Stimulated activated CD8-positive, alpha-beta memory T cell treated with anti-CD3 and anti-CD28 coated beads, Interleukin-12 subunit alpha, Interleukin-12 subunit beta, amount 100 ng/mL, for 1 hour (primary cell): ENCODE data around the gene SRSF4.
A peak's percentile ranks its signal among the peaks of the same experiment; 100 is the strongest.
"Not testable (repeated sequence)": the region's sequence is repeated elsewhere in the genome, so short reads cannot be mapped to it uniquely, and the experiment has no call there.

Source experiments
- DNase-seq: peaks from one replicate; pipeline ENCODE4 v3.0.0-alpha.2; 2020; ENCODE audit warnings: low read depth

The SRSF4 gene

DNA sequence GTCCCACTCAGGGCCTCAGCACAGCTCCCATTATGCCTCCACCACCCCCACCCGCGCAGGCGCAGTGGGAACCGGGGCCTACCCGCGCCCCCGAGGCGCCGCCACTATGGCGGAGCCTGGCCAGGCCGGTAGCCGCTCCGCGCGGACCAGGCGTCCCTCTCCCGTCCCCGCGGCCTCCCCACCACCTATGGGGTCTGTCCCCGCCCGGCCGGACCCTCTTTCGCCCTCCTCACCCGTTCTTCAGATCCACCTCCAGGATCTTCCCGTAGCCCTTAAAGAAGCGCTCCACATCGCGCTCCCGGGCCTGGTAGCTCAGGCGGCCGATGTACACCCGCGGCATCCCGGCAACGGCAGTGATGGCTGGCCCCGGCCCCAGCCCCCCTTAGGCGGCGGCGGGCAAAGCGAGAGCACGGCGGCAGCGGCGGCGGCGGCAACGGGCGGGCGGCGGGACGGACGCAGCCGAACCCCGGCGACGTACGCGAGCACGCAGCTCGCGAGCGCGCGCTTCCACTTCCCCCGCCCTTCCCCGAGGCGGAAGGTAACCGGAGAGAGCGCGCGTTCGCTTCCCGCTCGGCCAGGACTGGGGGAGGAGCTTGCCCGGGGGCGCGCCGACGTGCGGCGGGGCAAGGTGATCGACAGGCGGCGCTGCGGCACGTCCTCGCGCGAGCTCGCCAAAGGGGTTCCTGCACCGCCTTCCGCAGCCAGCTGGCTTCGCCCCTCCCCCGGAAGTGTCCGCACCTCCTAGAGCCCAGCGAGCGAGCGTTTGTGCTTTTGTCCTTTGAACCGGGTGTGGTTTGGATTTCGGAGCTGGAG lies at the start of gene SRSF4:
Gene SRSF4 (minus strand): TSS at position 488 of the 813 bp plus-strand sequence. CDS start 148 bp downstream, at position 340.
- DNase-seq, result peak; percentile 97

DNA sequence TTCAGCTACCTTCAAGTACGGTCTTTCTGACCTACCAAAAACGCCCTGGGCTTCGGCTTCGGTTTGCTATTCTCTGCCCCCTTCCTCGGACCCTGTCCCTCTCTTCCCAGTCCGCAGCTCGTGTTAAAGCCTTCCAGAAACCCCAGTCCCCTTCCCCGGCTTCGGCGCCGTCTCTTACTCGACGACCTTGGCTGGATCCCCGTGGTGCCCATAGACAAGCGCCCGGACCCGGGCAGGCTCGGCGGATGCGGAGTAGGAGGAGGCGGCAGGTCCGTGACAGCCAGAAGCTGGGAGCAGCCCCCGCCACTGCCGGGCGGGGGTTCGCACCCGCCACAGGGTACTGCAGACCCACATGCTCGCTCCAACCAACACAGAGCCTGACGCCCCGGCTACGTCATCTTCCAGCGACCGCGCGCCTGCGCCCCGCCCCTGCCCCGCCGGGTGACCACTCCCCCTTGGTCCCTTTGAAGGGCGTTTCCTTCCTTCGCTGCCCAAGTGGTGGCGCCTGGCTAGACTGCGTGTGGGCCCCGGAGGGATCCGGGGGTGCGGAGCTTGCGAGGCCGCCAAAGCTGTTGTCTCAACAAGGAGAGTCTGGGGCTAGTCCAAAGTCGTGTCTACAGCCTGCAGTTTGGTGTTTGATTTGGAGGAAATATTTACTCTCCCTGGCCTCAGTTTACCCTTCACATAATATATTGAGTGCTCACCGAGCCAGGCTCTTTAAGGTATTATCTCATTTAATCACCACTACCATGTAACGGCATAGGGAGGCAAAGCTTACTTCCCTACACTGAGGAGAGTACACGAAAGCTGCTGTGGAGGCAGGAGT lies 49.1 kb upstream of the SRSF4 start, which contains the start of gene MECR:
Gene MECR (minus strand): TSS at position 382 of the 826 bp plus-strand sequence. CDS start 28 bp downstream, at position 354.
- DNase-seq, result peak; percentile 92

DNA sequence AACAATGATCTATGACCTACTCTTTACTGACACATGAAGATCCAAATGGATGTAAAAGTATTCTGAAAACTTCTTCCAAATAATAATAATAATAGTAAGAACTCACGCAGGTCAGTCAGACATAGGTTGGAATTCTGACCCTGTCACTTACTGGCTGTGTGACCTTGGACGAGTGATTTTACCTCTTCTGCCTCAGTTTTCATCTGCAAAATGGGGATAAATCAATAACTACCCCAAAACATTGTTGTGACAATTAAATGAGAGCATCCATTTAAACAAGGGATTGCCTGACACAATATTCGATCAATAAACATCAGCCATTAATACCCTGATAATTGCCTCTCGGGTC lies 48.5 kb upstream of the SRSF4 start:
- DNase-seq, result no peak

DNA sequence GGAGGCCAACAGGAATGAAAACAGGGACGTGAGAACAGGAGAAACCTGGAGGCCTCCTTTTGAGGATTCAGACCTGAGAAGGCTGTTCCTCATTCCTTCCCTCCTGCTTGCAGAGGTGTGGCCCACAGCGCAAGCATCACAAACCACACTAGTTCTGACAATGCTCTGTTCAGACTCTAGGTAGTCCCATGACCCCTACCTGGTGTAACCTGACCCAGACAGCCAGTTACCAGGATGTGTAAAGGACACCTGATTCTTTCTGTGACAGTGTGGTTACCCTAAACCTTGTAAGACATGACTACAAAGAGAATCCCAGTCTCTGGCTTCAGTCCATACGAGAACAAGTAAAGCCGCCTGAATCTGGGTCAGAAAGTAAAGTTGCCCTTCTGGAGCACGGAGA lies 45.8 kb upstream of the SRSF4 start:
- no peak for DNase-seq

DNA sequence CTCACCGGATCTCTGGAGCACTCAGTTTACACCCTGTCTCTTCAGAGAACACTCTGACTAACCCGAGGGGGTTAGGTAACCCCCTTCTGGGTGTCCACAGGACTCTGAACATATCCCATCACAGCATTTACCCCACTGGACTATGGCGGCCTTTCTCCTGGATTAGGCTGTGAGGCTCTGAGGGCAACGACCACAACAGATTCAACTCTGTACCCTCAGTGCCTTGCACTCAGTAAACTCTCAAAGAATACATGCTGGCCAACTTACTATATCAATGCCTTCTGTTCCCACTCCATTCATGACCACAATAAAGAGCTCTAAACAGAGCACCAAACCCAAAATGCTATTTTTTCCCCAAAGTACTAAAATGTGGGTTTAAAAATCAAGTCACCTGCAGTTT lies 43.7 kb upstream of the SRSF4 start:
- DNase-seq, result no peak

DNA sequence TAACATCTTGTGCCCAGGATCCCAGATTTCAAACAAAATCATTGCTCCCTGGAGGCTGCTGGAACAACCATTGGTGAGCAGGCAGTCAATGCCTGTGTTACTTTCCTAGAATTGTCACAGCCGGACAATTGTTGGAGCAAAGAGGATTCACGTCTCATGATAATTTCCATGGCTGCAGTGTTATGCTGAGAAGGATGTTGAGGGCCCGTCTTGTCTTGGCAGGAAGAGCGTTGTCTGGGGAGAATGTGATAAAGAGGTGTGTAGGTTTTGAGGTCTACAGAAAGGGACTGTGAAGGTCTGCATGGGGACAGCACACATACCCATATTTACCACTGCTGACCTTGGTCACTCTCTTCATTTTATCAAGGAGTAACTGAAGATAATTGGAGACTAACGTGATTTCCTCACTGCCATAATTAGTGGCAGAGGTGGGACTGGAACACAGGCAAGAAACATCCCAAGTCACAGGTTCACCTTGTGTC lies 42.7 kb upstream of the SRSF4 start:
- DNase-seq, result no peak

DNA sequence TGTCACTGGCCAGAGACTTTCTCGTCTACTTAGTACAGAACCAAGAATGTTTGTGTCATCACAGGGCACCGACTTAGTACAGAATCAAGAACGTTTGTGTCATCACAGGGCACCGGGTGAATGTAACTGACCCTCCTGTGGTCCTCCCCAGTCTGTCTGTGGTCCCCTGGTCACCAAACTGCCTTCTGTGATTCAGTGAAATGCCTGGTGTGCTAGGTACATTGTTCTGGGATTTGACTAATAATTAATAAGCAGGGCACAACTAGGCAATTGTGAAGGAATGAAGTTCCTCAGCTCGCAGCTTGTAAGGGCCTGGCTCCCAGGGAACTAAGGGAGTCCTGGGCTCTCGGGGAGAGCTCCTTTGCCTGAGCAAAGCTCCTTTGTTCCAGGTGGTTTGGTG lies 41.8 kb upstream of the SRSF4 start:
- DNase-seq, result no peak

DNA sequence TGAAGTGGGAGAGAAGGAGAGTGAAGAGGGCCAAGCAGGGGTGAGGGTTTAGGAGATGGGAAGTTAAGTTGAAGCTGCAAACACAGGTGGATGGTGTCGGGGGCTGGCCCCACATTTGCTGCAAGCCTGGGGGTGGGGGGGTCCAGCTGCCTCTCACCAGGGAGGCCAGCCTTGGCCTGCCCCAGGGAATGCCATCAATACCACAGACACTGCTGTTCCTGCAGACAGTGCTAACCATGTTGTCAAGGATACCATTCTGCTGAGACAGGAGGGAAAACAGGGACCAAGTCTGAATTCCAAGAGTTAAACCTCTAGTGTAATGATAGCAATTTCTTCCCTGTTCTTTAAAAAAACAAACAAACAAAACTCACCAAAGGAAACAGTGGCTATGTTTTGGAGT lies 41.0 kb upstream of the SRSF4 start:
- no peak for DNase-seq

DNA sequence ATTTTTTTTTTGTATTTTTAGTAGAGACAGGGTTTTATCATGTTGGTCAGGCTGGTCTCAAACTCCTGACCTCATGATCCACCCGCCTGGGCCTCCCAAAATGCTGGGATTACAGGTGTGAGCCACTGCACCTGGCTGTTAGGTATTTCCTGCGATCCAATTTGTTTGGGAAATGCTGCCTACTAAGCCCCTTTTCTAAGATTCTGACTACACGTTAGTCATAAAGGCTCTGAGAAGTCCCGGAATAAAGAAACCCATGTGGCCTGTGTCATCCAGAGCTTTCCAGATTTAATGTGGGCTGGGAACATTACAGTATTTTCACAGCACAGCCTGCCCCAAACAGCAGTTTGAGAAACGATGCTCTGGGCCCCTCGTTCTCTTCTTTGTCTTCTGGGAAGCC lies 40.6 kb upstream of the SRSF4 start:
- DNase-seq, result not testable (repeated sequence)

DNA sequence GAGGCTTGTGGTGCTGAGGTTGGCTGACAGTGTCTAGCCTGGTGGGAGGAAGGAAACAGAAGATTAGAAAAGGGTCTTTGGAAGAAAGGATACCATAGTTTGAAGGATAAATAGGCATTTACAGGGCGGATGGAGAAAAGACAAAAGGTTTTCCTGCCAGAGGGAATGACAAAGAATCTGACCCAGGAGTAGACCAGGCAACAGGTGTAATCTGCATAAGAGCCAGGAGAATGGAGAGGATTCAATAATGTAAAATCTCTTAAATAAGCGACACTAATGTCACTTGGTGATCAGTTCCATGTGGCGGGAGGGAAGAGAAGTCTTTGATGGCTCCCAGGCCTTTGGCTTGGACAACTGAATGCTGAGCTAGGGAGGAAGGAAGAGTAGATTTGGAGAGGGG lies 39.6 kb upstream of the SRSF4 start:
- no peak for DNase-seq

DNA sequence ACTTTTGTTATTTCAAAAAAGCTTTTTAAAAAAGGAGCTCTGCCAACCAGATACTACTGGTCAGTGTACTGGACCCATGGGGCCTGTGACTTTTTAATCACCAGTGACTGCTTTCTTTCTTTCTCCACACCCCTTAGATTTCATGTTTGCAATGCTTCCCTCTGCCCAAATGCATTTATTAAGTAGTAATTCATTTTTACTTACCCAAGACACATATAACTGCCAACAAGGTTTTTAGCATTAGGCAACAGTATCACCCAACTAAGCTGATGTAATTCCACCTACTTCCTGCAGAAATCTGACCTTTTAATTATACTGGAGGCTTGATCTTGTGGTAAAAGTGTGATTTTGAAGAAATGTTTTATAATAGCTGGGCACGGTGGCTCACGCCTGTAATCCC lies 36.5 kb upstream of the SRSF4 start:
- no peak for DNase-seq

DNA sequence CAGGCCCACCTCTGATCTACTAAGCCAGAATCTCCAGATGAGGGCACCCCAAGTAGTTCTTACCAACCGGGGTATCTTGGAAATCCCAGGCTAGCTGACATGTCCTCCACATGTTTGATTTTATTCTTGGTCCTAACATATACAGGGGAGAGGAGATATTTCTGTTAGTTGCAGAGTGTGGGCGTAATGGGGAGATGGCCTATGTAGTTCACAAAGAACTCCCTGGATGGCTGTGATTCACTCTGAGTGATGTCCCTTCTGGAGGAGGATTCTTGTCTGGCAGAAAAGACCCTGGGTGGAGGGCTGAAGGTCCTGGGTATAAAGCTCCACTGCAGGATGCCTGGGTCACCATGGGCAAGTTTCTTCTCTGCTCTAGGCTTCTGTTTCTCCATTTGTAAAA lies 35.9 kb upstream of the SRSF4 start:
- no peak for DNase-seq

DNA sequence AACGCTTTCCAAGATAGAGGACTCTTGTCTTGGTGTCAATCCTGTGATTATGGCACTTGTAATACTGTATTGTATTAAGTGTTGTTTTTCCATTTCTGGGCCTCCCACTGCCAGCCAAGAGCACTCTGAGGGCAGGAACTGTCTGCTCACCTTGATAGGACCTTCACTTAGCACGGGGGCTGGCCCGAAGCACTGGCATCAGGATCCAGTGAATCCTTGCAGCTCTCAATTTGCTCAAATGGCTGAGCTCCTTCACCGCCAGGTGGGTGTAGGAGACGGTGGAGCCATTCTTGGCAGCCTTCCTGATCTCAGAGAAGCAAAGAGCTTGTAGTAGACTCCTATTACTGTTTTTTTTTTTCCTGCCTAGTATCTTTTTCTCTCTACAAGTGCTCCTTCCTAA lies 31.4 kb upstream of the SRSF4 start:
- DNase-seq, result no peak

DNA sequence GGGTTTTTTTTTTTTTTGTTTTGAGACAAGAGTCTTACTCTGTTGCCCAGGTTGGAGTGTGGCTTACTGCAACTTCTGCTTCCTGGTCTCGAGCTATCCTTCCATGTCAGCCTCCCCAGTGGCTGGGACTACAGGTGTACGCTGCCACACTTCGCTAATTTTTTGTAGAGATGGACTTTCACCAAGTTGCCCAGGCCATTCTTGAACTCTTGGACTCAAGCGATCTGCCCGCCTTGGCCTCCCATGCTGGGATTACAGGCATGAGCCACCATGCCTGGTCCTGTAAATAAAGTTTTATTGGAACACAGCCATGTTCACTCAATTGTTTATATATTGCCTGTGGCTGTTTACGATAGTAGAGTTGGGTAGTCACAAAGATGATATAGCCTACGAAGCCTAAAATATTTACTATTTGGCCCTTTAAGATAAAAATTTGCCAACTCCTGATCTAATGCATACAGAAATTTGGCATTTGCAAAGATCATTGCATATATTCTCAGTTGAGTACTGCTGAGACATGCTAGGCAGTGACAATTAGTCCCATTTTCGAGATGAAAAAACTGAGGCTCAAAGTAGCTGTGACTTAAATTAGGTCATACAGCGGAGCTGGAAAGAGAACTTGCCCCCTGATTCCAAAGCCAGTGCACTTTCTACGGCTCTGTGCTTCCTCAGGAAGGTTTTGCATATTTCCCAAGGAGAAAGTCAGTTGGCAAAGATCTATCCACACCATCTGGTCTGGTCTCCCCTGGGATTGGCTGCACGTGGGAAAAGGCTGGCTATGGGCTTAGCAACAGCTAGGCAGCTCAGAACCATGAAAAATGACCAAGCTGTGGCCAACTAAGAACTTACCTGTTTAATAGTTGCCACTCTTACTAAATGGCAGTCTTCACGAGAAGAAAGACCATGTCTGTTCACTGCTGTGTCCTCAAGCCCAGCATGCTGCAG lies 29.7 kb upstream of the SRSF4 start:
- DNase-seq, result no peak

DNA sequence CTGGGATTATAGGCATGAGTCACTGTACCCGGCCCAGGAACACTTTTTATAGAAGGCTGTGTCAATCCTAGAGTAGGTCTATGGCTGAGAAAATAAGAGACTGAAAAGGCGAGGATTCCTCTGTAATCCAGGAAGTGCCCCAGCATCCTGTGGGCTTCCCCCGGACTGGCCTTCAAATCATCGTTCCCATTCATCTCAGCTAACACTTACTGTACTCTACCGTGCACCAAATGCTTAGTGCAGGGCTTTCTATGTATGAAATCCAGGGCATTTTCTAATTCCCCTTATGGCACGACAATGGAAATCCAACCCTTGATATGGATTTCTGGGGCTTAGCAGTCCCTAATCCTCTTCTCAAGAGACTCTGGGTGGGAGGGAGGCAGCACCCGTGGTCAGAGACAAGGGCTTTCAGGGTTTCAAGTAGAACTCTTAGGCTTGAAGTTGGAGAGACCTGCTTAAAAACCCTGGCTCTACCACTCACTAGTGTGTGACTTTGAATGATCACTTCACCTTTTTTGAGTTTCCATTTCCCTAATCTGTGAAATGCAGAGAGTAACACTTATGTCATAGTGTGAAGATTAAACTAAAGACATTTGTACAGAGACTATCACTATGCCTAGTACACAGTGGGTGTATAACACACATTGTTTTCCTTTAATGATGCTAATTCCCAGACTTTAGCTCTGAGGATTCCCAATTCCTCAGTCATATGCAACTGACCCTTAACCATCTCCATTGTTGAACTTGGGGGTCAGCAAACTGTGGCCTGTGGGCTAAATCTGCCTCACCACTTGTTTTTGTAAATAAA lies 28.8 kb upstream of the SRSF4 start:
- DNase-seq, result no peak

DNA sequence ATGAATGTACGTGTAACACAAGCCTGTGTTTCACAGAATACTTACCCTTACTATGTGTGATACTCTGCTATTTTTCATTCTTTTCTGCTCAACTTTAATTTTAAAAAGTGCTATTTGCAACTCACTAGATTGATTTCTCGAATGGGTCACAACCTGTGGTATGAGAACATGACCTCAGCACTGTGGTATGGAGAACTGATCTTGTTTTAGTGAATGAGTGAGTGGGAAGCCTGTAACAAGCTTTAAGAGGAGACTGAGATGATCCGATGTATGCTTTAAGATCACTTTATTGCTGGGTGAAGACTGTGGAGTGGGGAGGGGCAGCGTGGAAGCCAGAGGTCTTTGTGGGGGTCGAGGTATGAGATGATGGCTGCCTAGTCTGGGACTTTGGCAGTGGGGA lies 27.5 kb upstream of the SRSF4 start:
- DNase-seq, result no peak

DNA sequence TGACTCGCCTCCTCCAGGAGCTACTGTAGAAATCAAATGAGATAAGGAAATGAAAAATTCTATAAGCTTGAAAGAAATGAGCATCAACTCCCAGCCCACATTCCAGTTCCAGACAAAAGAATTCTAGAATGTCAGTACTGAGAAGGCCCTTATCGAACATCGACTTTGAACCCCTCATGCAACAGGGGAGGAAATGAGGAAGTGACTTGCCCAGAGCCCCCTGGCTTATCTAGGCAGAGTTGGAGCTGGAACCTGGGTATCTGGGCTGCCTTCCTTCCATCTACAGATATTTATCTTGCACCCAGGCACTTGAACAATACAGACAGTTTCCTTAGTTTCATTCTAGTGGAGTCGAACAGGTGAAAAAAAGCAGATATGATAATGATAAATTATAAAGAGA lies 26.7 kb upstream of the SRSF4 start:
- no peak for DNase-seq

DNA sequence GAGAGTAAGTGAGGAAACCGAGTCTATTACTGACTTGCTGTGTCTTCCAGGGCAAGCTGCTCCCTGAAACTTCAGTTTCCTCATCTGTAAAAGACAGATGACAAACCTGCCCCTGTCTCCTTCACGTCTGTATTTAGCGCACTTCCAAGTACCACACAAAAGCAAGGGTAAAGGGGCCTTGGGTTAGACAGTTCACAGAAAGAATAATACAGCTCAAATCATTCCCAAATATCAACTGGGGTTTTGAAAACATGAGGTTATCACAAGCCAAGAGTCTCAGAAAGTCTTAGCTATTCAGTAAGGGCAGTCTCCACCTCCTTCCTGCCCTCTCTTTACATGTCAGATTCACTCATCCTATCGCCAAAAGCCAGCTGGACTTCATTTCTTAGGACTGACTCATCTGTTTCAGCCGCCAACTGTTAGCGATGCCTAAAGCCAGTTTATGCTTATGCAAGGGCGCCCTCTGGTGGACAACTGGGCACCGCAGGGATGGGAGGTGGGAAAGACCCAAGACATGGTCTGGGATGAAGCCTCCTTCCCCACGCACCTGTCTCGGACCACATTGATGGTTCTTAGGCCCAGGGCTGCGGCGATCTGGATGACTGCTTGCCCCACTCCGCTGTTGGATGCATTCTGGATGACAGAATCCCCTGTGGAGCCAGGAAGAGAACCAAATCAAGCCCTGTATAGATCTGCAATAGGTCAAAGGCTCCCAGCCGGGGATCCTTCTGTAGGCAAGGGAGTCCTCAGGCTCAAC lies 21.1 kb upstream of the SRSF4 start:
- peak; percentile 92 for DNase-seq

DNA sequence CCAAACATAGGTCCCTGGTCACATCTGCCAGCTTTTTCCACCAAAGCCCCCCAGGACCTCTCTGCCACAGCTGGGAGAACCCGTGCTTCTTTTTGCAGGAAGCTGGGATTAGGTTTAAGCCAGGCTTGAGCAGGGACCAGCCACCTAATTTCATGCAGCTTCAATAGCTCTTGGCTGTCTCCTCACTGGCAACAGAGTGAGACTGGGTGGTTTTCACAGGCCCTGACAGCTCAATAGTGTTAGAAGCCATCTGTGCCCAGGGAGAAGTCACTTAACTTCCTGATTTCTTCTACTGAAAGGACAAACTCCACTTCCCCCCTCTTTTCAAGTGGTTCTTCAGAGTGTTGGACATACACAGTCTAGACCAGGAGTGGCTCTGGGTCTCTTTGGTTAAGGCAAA lies 20.4 kb upstream of the SRSF4 start:
- no peak for DNase-seq

DNA sequence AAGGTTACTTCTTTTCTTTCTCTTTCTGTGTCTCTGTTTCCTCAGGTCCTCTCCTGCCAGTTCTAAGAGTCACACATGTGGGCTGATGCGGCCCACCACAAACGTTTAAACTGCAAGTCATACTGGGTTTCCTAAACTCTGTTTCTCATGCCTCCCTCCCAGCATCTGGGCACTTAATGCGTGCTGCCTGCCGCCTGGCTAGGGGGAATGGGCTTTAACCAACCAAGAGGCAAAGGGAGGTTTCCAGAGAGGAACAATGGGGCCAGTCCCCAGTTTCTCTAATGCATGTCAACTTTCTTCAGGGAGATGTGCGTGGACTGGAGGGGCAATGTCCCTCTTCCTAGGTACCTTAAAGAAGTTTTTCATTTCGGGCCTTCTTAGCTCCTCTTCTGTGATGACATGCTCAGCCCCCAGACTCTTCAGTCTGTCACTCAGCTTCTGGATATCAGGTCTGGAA lies 19.9 kb upstream of the SRSF4 start:
- DNase-seq, result no peak
